ENCODE data around the gene ANXA2. TPM values are rescaled to one million over a fixed set of nuclear protein-coding genes. Genes with fewer than 3 reads are reported as not detected.

ANXA2 gene
- total RNA-seq, 5 donors from 2014 or later (not counting 1 experiment from before 2014, with no cell fraction given): 59.4 to 223 (median 159) TPM

- ATAC-seq (replicated peaks in 1 of 4): no peak
- no peaks in the 10 kb centered on the region for H3K9me3 ChIP-seq
- DNase-seq: no peak
- no peak overlapping the region for H3K27ac ChIP-seq (ENCODE audit: low read length)
- peaks cover 0 to 8% of the 10 kb centered on the region in 2 donors for H3K27me3 Mint-ChIP-seq
- no peaks in the 10 kb centered on the region for H3K4me1 ChIP-seq (ENCODE audit: control insufficient read depth in 1 of 2, extremely low read depth in 1 of 2, insufficient read depth in 2 of 2, low read length in 2 of 2)
- peaks cover 0 to 30% of the 10 kb centered on the region in 2 donors for H3K36me3 ChIP-seq (ENCODE audit: control insufficient read depth in 2 of 2, extremely low read depth in 1 of 2, insufficient read depth in 1 of 2, low read length in 1 of 2)
- H3K4me1 Mint-ChIP-seq: peaks cover 0 to 5% (median under 1%) of the 10 kb centered on the region in 3 donors
- peaks cover 0 to 3% of the 10 kb centered on the region in 2 experiments for H3K27me3 ChIP-seq (replicated peaks in 1 of 2; ENCODE audit: control insufficient read depth in 2 of 2, extremely low read depth in 1 of 2, insufficient read depth in 2 of 2, low read length in 1 of 2)
- WGBS (ENCODE audit: insufficient coverage): 93% methylated on average over 3 of the region's 8 CpGs
- H3K27ac Mint-ChIP-seq: no peak overlapping the region
- H3K4me3 ChIP-seq (ENCODE audit: control insufficient read depth in 1 of 2, extremely low read depth in 1 of 2, low read length in 1 of 2): no peak overlapping the region
- POLR2A ChIA-PET: interaction anchor here in 1 of 2 donors (0.8 kb wide), 1 partner anchor 291 kb away, joined by 3 read pairs; no protein-coding TSS in a partner anchor
- CTCF ChIA-PET: no interaction called here
- H3K36me3 Mint-ChIP-seq: peaks cover 40% of the 10 kb centered on the region
- no peaks in the 10 kb centered on the region for H3K9me3 Mint-ChIP-seq
- H3K4me3 Mint-ChIP-seq: no peak overlapping the region
Observed at GRCh38 chr15:60344461-60344860, 53.3 kb downstream of the ANXA2 start.

GRCh38 chr15:60343221-60343970 is 54.4 kb downstream of the ANXA2 start:
- ChIA-PET POLR2A (no interaction called here), CTCF (interaction anchor here in 1 of 2 donors (0.7 kb wide), 1 partner anchor 10 kb away, joined by 3 read pairs; no protein-coding TSS in a partner anchor)
- ATAC-seq (replicated peaks in 1 of 4) (no peak), DNase-seq (no peak)
- no peaks in the 10 kb centered on the region for H3K9me3 ChIP-seq
- no CpG with 5 or more reads among the region's 5 CpGs for WGBS (ENCODE audit: insufficient coverage)
- Mint-ChIP-seq H3K27me3 (peaks cover 0 to 13% of the 10 kb centered on the region in 2 donors), H3K36me3 (peaks cover 32% of the 10 kb centered on the region), H3K4me3 (no peak overlapping the region), H3K9me3 (no peaks in the 10 kb centered on the region), H3K4me1 (peaks cover 0 to 5% (median 0%) of the 10 kb centered on the region in 3 donors), H3K27ac (no peak overlapping the region)
- no peak overlapping the region for H3K27ac ChIP-seq (ENCODE audit: low read length)
- no peaks in the 10 kb centered on the region for H3K4me1 ChIP-seq (ENCODE audit: control insufficient read depth in 1 of 2, extremely low read depth in 1 of 2, insufficient read depth in 2 of 2, low read length in 2 of 2)
- H3K36me3 ChIP-seq (ENCODE audit: control insufficient read depth in 2 of 2, extremely low read depth in 1 of 2, insufficient read depth in 1 of 2, low read length in 1 of 2): peaks cover 0 to 23% of the 10 kb centered on the region in 2 donors
- peaks cover 0 to 3% of the 10 kb centered on the region in 2 experiments for H3K27me3 ChIP-seq (replicated peaks in 1 of 2; ENCODE audit: control insufficient read depth in 2 of 2, extremely low read depth in 1 of 2, insufficient read depth in 2 of 2, low read length in 1 of 2)
- H3K4me3 ChIP-seq (ENCODE audit: control insufficient read depth in 1 of 2, extremely low read depth in 1 of 2, low read length in 1 of 2): no peak overlapping the region

- Histone ChIP-seq H3K27me3 (replicated peaks in 1 of 2; ENCODE audit: control insufficient read depth in 2 of 2, extremely low read depth in 1 of 2, insufficient read depth in 2 of 2, low read length in 1 of 2) (peaks cover 0 to 3% of the 10 kb centered on the region in 2 experiments), H3K9me3 (no peaks in the 10 kb centered on the region), H3K4me1 (ENCODE audit: control insufficient read depth in 1 of 2, extremely low read depth in 1 of 2, insufficient read depth in 2 of 2, low read length in 2 of 2) (no peaks in the 10 kb centered on the region), H3K4me3 (ENCODE audit: control insufficient read depth in 1 of 2, extremely low read depth in 1 of 2, low read length in 1 of 2) (no peak overlapping the region), H3K27ac (ENCODE audit: low read length) (no peak overlapping the region), H3K36me3 (ENCODE audit: control insufficient read depth in 2 of 2, extremely low read depth in 1 of 2, insufficient read depth in 1 of 2, low read length in 1 of 2) (no peaks in the 10 kb centered on the region)
- WGBS (ENCODE audit: insufficient coverage): 88% methylated on average over 4 of the region's 9 CpGs
- ChIA-PET POLR2A (no interaction called here), CTCF (interaction anchor here in 1 of 2 donors (0.5 kb wide), 1 partner anchor 13 kb away, joined by 3 read pairs; no protein-coding TSS in a partner anchor)
- Mint-ChIP-seq H3K4me3 (no peak overlapping the region), H3K9me3 (no peaks in the 10 kb centered on the region), H3K4me1 (peaks cover 0 to 5% (median 0%) of the 10 kb centered on the region in 3 donors), H3K27ac (no peak overlapping the region), H3K27me3 (peaks cover 0 to 13% of the 10 kb centered on the region in 2 donors), H3K36me3 (peaks cover 2% of the 10 kb centered on the region)
- ATAC-seq (replicated peaks in 1 of 4) (no peak), DNase-seq (no peak)
Observed at GRCh38 chr15:60340207-60340921, 57.4 kb downstream of the ANXA2 start.

- DNase-seq (no peak), ATAC-seq (replicated peaks in 1 of 4) (no peak)
- Mint-ChIP-seq H3K27ac (no peak overlapping the region), H3K9me3 (no peaks in the 10 kb centered on the region), H3K4me3 (no peak overlapping the region), H3K27me3 (peaks cover under 1 to 16% of the 10 kb centered on the region in 2 donors), H3K36me3 (peaks cover 2% of the 10 kb centered on the region), H3K4me1 (peaks cover 0 to 5% (median 0%) of the 10 kb centered on the region in 3 donors)
- no peaks in the 10 kb centered on the region for H3K4me1 ChIP-seq (ENCODE audit: control insufficient read depth in 1 of 2, extremely low read depth in 1 of 2, insufficient read depth in 2 of 2, low read length in 2 of 2)
- H3K9me3 ChIP-seq: no peaks in the 10 kb centered on the region
- no peak overlapping the region for H3K27ac ChIP-seq (ENCODE audit: low read length)
- WGBS (ENCODE audit: insufficient coverage): no CpG with 5 or more reads among the region's 9 CpGs
- CTCF ChIA-PET: no interaction called here
- no peak overlapping the region for H3K4me3 ChIP-seq (ENCODE audit: control insufficient read depth in 1 of 2, extremely low read depth in 1 of 2, low read length in 1 of 2)
- POLR2A ChIA-PET: no interaction called here
- H3K27me3 ChIP-seq (replicated peaks in 1 of 2; ENCODE audit: control insufficient read depth in 2 of 2, extremely low read depth in 1 of 2, insufficient read depth in 2 of 2, low read length in 1 of 2): peaks cover 0 to 3% of the 10 kb centered on the region in 2 experiments
- no peaks in the 10 kb centered on the region for H3K36me3 ChIP-seq (ENCODE audit: control insufficient read depth in 2 of 2, extremely low read depth in 1 of 2, insufficient read depth in 1 of 2, low read length in 1 of 2)
Observed at GRCh38 chr15:60339236-60339635, 58.5 kb downstream of the ANXA2 start.

GRCh38 chr15:60338810-60339209 is 59.0 kb downstream of the ANXA2 start:
- no peaks in the 10 kb centered on the region for H3K4me1 ChIP-seq (ENCODE audit: control insufficient read depth in 1 of 2, extremely low read depth in 1 of 2, insufficient read depth in 2 of 2, low read length in 2 of 2)
- Mint-ChIP-seq H3K27me3 (peaks cover 2 to 20% of the 10 kb centered on the region in 2 donors), H3K4me3 (no peak overlapping the region), H3K27ac (no peak overlapping the region), H3K4me1 (peaks cover 0 to 5% (median 0%) of the 10 kb centered on the region in 3 donors), H3K36me3 (peaks cover 2% of the 10 kb centered on the region), H3K9me3 (no peaks in the 10 kb centered on the region)
- no peak for DNase-seq
- H3K4me3 ChIP-seq (ENCODE audit: control insufficient read depth in 1 of 2, extremely low read depth in 1 of 2, low read length in 1 of 2): no peak overlapping the region
- H3K27ac ChIP-seq (ENCODE audit: low read length): no peak overlapping the region
- no peaks in the 10 kb centered on the region for H3K36me3 ChIP-seq (ENCODE audit: control insufficient read depth in 2 of 2, extremely low read depth in 1 of 2, insufficient read depth in 1 of 2, low read length in 1 of 2)
- ChIA-PET POLR2A (no interaction called here), CTCF (no interaction called here)
- no peaks in the 10 kb centered on the region for H3K9me3 ChIP-seq
- 88% methylated on average over 1 of the region's 3 CpGs for WGBS (ENCODE audit: insufficient coverage)
- no peak for ATAC-seq (replicated peaks in 1 of 4)
- H3K27me3 ChIP-seq (replicated peaks in 1 of 2; ENCODE audit: control insufficient read depth in 2 of 2, extremely low read depth in 1 of 2, insufficient read depth in 2 of 2, low read length in 1 of 2): peaks cover 0 to 3% of the 10 kb centered on the region in 2 experiments

- CTCF ChIA-PET: interaction anchor here (0.5 to 0.7 kb wide), 3 partner anchors 10 to 29 kb away, joined by 3 read pairs; no protein-coding TSS in a partner anchor
- POLR2A ChIA-PET: interaction anchor here in 1 of 2 donors (0.5 kb wide), 1 partner anchor 724 kb away, joined by 3 read pairs; no protein-coding TSS in a partner anchor
- H3K4me1 Mint-ChIP-seq: no peaks in the 10 kb centered on the region
Observed at GRCh38 chr15:60337076-60337475, 60.7 kb downstream of the ANXA2 start.

More at GRCh38 chr15:60337076-60337475, 60.7 kb downstream of the ANXA2 start:
- 100% methylated on average over 1 of the region's 4 CpGs for WGBS (ENCODE audit: insufficient coverage)
- no peak for DNase-seq
- Histone ChIP-seq H3K9me3 (no peaks in the 10 kb centered on the region), H3K4me1 (ENCODE audit: control insufficient read depth in 1 of 2, extremely low read depth in 1 of 2, insufficient read depth in 2 of 2, low read length in 2 of 2) (no peaks in the 10 kb centered on the region), H3K4me3 (ENCODE audit: control insufficient read depth in 1 of 2, extremely low read depth in 1 of 2, low read length in 1 of 2) (no peak overlapping the region), H3K27ac (ENCODE audit: low read length) (no peak overlapping the region), H3K27me3 (replicated peaks in 1 of 2; ENCODE audit: control insufficient read depth in 2 of 2, extremely low read depth in 1 of 2, insufficient read depth in 2 of 2, low read length in 1 of 2) (peaks cover 0 to 3% of the 10 kb centered on the region in 2 experiments), H3K36me3 (ENCODE audit: control insufficient read depth in 2 of 2, extremely low read depth in 1 of 2, insufficient read depth in 1 of 2, low read length in 1 of 2) (no peaks in the 10 kb centered on the region)
- H3K9me3 Mint-ChIP-seq: no peaks in the 10 kb centered on the region
- H3K27ac Mint-ChIP-seq: no peak overlapping the region
- ATAC-seq (replicated peaks in 1 of 4): no peak
- H3K4me3 Mint-ChIP-seq: no peak overlapping the region
- no peaks in the 10 kb centered on the region for H3K36me3 Mint-ChIP-seq
- H3K27me3 Mint-ChIP-seq: peaks cover 8 to 34% of the 10 kb centered on the region in 2 donors
